GM18499 (cell line): ENCODE measurements around the gene FLNC.

ENCODE experiments used
- ATAC-seq: cut with Tn5 transposase; IDR thresholded peaks from one replicate; pipeline ENCODE4 v1.9.1; 2021; ENCODE audit warnings: moderate number of reproducible peaks; ENCODE audit not compliant: insufficient read depth, unreplicated experiment

FLNC gene

DNA sequence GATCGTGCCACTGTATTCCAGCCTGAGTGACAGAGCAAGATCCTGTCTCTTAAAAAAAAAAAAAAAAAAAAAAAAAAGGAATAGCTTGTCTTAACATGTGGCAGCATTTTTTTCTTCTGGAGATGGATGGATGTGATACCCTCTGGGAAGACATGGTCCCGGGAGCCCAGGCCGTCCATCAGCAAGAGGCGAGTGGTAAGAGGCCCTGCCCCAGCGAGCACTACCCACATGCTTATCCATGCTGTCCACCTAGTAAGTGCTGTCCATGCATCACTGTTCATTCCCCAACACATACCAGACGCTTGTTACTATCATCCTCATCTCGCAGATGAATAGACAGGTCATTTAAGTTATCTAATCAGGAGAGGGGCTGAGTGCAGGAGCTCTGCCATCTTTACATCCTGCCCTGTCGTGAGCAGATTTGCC, 45.3 kb downstream of the FLNC start:
- ATAC-seq = no peak

DNA sequence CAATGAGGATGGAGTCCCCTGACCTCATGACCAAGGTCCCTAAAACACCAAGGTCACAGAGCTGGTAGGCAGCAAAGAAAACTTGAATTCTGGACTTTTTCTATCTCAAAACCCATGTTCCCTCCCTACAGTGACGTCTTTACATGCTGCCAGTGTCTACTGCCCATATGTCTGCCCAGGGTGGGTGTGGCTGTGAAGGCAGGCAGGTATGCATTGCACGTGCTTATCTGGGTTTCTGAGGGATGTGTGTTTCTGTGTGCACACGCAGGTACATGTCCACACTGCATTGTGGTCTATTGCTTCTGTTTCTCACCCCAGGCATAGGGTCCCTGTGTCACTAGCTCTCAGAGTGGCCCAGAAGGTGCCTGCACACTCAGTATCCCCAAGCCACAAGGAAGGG, 45.9 kb downstream of the FLNC start:
- no peak for ATAC-seq

DNA sequence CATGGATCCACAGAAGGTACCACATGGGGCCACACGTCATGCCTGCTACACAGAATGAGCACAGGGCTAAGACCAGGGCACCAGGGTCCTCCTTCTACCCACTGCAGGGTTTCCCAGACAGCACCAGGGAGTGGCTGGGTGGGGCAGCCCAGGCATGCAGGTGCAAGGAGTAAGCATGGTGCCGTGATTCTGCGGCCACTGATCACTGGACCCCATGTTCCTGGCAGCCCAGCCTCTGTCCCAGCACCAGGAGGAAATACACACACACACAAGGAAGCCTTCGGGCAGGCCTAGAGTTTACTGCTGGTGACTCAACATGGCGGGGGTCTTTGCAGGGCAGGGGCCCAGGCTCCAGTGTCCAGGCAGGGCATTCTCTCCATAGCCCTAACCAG, 46.4 kb downstream of the FLNC start:
- no peak for ATAC-seq

DNA sequence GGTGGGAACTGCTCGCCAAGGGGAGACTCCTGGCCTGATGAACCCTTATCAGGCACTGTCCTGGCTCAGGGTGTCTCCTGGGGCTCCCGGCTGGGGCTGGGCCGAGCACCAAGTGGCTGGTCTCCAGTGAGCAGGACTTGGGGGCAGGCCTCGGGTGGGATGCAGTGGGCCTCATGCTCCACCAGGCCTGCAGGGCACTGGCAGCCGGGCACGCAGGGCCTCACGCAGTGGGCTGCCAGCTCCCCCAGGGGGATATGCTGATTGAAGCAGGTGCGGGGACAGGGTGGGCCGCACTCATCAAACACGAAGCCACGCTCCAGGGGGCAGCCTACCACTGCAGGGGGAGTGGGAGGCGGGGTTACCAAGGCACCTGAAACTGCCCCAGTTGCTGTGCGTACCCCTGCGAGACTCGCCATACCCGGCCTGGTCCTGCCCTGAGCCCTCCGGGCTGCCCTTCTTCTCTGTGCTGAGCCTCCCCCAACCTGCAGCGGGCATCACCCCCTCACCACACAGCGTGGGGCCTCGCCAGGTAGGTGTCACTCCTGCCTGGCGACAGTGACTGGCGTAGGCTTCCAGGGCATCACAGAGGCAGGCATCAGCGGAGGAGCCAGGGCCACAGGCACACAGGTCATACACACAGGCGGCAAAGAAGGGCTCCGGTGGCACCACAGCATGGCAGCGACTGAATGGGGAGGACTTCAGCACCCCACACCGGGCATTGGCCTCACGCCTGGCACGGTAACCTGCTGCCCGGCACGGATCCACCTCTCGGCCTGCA, 47.0 kb downstream of the FLNC start:
- ATAC-seq = no peak

DNA sequence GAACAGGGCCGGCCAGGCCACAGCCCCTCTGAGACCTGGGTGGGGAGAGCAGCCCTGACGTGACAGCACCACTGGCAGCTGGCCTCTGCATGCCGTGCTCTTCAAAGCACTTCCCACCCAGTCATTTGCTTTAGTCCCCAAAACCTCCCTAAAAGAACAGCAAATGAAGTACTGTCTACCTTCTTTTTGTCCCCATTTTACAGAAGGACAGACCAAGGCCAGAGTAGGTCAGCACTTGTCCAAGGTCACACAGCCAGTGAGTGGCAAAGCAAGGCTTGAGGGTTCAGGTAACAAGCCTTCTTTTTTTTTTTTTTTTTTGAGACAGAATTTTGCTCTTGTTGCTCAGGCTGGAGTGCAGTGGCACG, 47.5 kb downstream of the FLNC start:
- no peak for ATAC-seq

DNA sequence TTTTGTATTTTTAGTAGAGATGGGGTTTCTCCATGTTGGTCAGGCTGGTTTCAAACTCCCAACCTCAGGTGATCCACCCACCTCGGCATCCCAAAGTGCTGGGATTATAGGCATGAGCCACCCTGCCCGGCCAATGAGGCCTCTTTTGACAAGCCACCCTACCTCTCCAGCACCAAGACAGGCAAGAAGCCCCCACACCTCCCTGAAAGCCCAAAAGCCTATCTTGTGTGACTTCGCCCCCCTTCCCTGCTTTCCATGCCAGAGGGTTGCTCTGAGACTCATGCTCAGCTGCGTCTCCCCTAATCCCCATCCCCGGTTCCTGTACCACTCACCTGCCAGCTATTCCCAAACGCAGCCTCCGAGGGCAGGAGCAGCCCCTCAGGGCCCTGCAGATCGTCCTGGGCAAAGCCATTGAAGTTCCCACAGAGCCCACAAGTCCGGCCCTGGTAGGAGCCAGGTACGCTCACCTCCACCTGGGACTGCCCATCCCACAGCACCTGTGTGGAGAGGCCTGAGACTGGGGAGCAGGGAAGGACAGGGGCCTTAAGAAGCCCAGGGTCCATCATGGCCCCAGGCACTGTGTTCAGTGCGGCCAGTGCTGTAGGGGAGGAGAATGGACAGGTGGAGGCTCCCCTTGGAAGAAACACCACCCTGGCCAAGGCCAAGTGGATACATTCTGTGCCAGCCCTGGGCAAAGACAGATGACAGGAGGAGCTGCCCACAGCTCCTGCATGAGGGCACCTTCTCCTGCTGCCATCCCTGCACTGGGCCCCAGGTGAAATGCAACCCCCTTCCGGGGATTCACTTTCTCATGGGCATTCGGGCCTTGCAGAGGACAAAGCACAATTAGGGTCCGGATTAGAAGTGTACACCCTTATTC, 48.3 kb downstream of the FLNC start:
- ATAC-seq = no peak

DNA sequence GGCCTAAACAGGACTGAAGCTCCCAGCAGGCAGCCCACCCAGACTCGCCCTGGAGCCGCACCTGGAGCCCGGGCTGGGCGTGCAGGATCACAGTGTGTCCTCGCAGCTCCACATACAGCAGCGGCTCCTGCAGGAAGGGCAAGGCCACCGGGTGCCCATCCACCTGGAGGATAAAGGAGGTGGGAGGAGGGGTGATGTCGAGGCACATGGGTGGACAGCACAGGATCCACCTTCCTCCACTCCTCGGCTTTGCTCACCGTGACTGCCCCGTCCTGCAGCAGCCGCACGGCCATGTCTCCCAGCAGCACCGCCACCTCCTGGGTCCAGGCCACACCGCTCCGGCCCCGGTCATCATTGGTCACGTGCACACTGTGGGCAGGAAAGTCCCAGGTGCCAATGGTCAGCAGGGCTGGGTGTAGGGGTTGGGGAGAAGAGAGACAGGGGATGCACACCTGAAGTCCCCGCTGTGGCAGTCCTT, 49.3 kb downstream of the FLNC start:
- ATAC-seq = no peak

DNA sequence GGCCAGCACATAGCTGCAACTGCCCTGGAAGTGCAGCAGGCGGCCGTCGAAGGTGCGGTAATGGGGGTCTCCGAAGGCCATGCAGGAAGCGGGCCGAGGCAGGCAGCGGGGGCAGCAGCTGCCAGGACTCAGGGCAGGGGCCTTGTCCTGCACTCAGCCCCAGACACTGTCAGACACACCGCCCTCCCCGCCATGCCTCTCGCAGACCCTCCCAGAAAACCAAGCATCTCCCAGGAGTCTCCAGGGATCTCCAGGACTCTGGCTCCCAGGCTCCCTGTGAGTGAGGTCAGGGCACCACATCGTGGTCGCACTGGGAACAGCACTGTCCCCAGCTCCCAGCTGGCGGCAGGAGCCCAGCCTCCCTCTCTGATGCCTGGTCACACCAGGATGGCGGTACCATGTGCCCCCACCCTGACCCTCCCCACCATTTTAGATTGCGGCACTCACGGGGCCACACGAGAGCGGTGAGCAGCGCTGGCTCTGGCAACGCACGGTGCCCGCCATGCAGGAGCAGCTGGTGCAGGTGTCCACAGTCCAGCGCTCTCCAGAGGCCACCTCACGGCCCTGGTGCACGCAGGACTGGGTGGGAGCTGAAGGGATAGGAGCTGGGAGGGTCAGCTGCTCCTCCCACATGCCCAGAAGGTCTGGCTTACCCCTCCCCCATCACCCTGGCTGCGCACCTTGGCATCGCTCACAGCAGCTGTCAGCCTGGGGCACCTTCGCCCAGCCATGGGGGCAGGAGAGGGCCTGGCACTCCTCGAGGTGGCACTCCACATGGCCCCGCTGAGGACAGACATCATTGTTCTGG, 49.9 kb downstream of the FLNC start:
- no peak for ATAC-seq

DNA sequence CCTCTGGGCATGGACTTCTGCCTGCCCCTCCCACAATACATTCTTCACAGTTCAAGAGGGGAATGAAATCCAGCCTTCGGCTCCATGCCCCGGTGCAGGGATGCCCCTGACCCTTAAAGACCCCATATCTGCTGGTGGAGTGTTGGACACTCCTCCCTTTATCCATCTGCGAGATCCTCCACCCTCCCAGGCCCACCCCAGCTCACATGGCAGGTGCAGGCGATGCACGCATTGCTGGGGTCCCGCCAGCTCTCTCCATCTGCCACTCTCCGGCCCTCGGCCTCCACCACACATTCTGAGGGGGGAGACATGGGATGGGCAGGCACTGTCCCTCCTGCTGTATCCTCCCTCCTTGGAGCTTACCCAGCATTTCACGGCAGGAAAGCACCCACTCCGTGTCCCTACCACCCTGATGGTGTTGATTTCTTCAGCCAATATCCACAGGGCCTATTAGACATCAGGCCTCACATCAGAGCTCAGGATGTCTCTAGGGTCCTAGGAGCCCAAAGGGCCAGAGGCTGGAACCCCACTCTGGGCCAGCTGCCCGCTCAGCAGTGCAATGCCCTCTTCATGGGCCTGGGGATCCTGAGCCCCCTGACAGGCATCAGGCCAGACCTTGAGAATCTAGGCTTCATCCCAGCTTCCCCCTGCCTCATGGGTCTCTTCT, 50.7 kb downstream of the FLNC start:
- no peak for ATAC-seq

DNA sequence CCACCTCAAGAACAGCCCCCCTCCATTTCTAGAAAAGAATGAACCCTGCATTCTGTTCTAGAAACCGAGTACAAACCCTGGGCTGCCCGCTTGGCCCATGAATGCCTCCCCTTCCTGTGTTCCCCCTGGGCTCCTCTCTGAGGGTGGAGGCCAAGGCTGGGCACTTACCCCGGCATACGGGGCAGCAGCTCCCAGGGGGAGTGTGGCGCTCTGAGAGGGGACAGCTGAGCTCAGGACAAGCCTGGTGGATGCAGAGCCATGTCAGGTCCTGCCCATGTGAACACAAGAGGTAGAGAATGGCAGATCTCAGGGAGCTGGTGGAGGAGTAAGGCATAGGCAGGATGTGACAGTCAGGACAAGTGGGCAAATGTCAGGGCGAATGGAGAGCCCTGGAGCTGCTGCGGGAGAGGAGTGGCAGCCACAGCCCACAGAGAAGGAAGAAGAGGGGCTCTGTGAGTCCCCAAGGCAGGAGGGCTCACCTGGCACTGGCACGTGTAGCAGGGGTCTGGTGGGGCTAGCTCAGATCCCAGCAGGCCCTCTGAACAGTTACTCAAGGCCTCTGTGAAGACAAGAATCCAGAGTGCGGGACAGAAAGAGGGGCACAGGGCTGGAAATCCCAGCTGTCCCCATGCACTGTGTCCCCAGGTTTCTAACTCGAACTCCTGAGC, 51.4 kb downstream of the FLNC start:
- ATAC-seq = no peak

DNA sequence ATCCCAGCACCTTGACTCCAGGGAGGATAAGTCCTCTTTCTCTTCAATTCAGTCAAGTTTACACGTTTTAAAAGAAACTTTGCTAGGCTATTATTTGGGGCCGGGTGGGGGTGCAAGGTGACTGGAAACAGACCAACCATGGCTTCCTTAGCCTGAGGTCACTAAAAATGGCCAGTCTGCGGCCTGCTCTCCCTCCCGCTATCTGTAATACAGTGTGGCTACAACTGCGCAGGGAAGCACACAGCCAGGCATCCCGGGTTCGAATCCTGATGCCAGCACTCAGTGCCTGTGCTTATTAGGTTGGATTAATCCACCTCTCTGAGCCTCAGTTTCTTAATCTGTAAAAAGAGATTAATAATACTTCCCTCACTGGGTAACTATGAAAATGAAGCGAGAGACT, 51.9 kb downstream of the FLNC start:
- ATAC-seq = no peak

DNA sequence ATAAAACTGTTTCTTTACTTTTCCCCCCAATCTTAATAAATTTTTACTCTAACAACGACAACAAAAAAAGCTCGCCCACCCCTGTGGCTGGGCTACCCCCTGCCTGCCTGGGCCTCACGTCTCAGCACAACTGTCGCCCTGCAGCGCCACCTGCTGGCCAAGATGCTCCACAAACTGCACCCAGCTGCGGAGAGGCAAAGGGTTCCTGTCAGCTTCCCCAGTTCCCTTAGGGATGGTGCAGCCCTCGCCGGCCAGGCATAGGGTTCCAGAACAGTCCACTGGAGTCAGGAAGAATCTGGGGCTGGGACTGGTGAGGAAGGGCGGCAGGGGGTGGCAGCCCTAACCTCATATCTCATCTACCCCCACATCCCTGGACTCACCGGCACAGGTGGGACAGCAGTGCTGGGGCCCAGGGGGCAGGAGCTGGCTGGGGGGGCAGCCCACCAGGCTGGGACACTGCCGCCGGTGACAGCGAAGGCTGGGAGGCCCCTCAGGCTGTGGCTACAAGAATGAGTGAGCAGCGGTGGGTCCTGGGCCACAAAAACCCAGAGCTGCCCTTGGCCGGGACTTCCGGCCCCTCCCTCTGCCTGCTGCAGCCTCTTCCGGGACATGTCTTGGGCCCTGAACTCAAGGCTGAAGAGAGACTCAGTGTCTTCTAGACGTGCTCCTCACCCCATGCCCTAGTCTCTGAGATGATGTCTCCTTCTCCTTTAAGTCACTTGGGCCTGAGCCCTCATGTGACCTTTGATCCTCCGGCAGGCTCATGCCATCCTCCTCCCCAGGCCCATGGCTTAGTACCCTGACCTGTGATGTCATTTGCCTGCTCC, 53.6 kb downstream of the FLNC start:
- no peak for ATAC-seq

DNA sequence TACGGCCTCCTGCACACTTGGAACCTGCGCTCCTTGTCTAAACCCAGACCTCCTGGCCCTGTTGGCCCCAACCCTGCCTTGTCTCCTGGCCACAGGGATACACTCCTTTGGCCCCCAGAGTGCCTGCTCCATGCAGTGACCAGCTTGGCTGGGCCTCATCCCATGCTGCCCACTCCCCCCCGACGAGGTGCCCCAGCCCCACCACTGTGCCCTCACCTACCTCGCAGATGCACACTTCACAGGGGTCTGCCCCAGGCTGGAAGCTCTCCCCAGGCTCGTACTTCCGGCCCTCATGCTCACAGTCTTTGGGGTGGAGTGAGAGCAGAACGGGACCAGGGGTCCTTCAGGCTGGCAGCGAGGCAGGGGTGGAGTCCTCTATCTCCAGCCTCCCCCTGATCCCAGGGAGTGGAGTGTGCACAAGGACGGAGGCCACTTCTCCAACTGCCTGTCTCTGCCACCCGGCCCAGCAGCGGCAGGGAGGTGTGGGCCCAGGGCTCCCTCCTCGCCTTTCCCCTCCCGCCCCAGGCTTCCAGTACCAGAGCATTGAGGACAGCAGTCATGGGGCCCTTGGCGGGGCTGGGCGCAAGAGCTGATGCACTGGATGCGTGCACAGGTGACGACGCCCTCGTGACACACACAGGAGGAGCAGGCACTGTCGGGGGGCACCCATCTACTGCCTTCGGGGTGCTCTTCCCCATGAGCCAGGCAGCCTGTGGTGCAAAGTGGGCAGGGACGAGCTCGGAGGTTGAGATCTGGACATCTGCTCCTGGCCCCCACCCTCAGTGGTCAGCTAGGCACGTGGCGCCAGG, 54.6 kb downstream of the FLNC start:
- no peak for ATAC-seq

DNA sequence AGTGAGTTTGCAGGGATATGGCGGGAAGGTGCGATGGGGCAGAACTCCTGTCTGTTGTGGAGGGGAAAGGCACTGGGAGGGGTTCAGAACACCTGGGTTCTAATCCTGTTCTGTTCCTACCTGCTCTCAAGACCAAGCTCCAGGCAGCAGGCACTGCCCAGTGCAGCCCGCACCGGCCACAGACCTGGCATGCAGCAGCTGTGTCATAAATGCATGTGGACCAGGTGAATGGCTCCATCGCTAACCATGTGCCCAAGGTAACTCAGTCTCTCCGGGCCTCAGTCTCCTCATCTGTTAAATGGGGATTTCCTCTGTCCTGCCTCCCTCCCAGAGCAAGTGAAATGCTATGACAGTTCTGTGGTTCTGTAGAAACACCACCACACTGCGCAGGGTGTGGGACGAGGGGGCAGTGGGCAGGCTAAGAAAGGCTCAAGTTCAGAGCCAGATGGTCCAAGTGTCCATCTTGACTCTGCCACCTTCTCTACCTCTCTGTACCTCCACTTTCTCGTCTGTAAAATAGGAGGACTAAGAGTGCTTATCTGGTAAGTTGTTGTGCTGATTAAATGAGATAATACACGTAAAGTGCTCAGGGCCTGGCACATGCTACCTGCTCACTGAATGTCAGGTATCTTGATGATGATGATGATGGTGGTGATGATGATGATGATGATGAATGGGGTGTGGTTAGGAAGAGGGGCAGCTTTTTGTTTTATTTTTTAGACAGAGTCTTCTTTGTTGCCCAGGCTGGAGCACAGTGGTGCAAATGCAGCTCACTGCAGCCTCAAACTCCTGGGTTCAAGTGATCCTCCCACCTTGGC, 55.4 kb downstream of the FLNC start:
- no peak for ATAC-seq

DNA sequence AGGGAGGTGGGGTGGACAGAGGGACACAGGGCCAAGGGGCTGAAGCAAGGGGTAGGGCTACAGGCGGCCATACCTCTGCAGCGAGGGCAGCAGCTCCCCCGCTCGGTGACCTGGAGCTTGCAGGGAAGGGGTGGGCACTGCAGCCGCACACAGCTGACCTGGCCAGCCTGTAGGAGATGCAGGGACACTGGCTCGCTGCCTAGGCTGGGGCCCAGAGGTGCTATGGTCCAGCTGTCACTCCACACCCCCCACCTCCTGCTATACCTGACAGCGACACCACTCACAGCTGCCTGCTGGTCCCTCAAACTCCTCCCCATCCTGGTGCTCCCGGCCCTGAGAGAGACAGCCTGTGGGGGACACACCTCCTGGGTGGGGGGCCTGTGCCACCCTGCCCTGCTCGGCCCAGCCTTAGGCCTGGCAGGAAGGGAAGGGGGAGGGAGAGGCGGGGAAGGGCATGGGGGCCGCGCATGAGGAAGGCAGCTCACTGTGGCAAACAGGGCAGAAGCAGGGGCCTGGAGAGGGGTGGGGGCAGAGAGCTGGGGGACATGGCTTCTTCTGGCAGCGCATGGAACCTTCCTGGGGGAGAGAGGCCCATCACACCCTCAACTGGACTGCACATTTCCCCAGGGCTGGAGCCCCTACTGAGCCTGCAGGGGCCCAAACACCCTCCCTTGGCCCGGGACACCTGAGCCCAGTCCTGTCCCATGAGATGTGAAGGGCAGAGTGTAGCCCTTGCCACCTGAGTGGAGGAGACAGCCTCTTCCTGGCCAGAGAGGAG, 56.4 kb downstream of the FLNC start:
- no peak for ATAC-seq
